Ascending aorta (tissue), 2 donors: Measurements from ENCODE around the gene CLEC16A. TPM values are rescaled to one million over a fixed set of nuclear protein-coding genes. Genes with fewer than 3 reads are reported as not detected.

Experiments used
- DNase-seq, 2 donors: peaks; one replicate each; pipeline ENCODE4 v3.0.0-alpha.2; 2019; ENCODE audit warnings: low spot score in 2 of 2
- H3K27ac ChIP-seq, 2 donors: fragments of 200-600 bp; sonication (generic); one replicate each; pipeline ENCODE4 v1.5.1; 2016 to 2017; ENCODE audit warnings: mild to moderate bottlenecking in 1 of 2
- H3K27me3 ChIP-seq: fragments of 200-600 bp; sonication (generic); one replicate; pipeline ENCODE4 v1.5.1; 2017
- H3K36me3 ChIP-seq, 2 donors: fragments of 200-600 bp; sonication (generic); one replicate each; pipeline ENCODE4 v1.5.1; 2016
- H3K4me1 ChIP-seq, 2 donors: fragments of 200-600 bp; sonication (generic); one replicate each; pipeline ENCODE4 v1.5.1; 2016 to 2017; ENCODE audit warnings: mild to moderate bottlenecking in 1 of 2
- H3K4me3 ChIP-seq, 2 donors: fragments of 200-600 bp; sonication (generic); one replicate each; pipeline ENCODE4 v1.5.1; 2016 to 2017; ENCODE audit warnings: mild to moderate bottlenecking in 1 of 2
- H3K9me3 ChIP-seq, 2 donors: fragments of 200-600 bp; sonication (generic); one replicate each; pipeline ENCODE4 v1.5.1; 2016
- intact Hi-C: fragments of 100-400 bp; cut with DNase I; formaldehyde crosslinking; loops from one replicate; pipeline ENCODE4 v1.15.1; 2023
- total RNA-seq: library from RNA; depleted of rRNA; stranded (reverse); fragments of >200 nt; gene quantifications from one replicate; pipeline ENCODE4 v1.1.0, GENCODE V29; 2016
- TF ChIP-seq, protein P1 (sequence below), 3 experiments: fragments of 200-600 bp in 2 of 3; fragments of 450-650 bp in 1 of 3; sonication (generic) in 2 of 3; IDR thresholded peaks; one replicate each; pipeline ENCODE4 v1.5.1; 2016 to 2019; ENCODE audit warnings: antibody characterized with exemption in 3 of 3, mild to moderate bottlenecking in 1 of 3, moderate library complexity in 1 of 3

The CLEC16A gene
- total RNA-seq, 1 donor from 2014 or later = 16.2 TPM

DNA sequence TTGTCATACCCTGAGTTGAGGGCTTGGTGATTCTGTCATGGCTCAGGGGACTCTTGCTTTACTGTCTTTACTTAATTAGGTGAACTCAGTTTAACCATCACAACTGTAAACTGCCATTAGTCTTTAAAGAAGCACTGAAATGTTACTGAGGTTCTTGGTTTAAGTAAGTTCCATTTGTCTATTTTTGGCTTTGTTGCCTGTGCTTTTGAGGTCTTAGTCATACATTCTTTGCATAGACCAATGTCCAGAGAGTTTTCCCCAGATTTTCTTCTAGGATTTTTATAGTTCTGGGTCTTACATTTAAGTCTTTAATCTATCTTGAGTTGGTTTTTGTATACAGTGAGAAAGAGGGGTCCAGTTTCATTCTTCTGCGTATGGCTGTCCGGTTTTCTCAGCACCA, 174.1 kb downstream of the CLEC16A start:
- peaks cover 2 to 4% of the 10 kb centered on the region in 2 donors for H3K36me3 ChIP-seq
- H3K27me3 ChIP-seq = no peaks in the 10 kb centered on the region
- H3K27ac ChIP-seq = peak overlapping the region; percentile 37 to 73
- H3K4me3 ChIP-seq = no peak overlapping the region
- TF ChIP-seq, protein P1, sequence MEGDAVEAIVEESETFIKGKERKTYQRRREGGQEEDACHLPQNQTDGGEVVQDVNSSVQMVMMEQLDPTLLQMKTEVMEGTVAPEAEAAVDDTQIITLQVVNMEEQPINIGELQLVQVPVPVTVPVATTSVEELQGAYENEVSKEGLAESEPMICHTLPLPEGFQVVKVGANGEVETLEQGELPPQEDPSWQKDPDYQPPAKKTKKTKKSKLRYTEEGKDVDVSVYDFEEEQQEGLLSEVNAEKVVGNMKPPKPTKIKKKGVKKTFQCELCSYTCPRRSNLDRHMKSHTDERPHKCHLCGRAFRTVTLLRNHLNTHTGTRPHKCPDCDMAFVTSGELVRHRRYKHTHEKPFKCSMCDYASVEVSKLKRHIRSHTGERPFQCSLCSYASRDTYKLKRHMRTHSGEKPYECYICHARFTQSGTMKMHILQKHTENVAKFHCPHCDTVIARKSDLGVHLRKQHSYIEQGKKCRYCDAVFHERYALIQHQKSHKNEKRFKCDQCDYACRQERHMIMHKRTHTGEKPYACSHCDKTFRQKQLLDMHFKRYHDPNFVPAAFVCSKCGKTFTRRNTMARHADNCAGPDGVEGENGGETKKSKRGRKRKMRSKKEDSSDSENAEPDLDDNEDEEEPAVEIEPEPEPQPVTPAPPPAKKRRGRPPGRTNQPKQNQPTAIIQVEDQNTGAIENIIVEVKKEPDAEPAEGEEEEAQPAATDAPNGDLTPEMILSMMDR (IDR thresholded peaks at IDR 0.05) = no peak
- intact Hi-C loops = no loop called here
- peaks cover 0 to 13% of the 10 kb centered on the region in 2 donors for H3K4me1 ChIP-seq
- no peak for DNase-seq
- H3K9me3 ChIP-seq = no peaks in the 10 kb centered on the region

DNA sequence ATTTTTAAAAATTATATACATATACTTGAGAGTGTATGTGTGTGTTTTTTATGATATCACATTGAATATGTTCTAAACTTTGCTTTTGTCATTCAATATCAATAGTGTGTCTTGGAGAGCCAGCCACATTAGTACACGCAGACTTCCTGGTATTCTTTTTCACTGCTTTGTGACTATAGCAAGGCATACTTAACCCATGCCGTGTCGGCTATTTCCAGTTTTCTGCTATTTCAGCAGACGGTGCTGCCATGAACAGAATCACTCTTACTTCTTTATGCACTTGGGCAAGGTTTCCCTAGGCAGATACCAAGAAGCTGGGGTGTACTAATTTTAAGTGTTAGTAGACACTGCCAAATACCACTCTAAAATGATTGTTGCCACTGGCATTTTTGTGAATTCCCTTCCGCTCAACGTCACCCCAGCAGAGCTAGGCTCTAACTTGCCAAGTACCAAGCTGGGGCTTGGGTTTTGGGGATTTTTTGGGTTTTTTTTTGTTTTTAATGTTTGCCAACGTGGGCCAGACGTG, 176.8 kb downstream of the CLEC16A start:
- Histone ChIP-seq H3K27me3 (no peaks in the 10 kb centered on the region), H3K36me3 (peaks cover 8 to 10% of the 10 kb centered on the region in 2 donors), H3K9me3 (no peaks in the 10 kb centered on the region), H3K4me3 (no peak overlapping the region), H3K27ac (peak overlapping the region; percentile 37 to 73), H3K4me1 (peaks cover 0 to 15% of the 10 kb centered on the region in 2 donors)
- DNase-seq = no peak
- TF ChIP-seq, protein P1 (IDR thresholded peaks at IDR 0.05) = no peak
- intact Hi-C loops = no loop called here

DNA sequence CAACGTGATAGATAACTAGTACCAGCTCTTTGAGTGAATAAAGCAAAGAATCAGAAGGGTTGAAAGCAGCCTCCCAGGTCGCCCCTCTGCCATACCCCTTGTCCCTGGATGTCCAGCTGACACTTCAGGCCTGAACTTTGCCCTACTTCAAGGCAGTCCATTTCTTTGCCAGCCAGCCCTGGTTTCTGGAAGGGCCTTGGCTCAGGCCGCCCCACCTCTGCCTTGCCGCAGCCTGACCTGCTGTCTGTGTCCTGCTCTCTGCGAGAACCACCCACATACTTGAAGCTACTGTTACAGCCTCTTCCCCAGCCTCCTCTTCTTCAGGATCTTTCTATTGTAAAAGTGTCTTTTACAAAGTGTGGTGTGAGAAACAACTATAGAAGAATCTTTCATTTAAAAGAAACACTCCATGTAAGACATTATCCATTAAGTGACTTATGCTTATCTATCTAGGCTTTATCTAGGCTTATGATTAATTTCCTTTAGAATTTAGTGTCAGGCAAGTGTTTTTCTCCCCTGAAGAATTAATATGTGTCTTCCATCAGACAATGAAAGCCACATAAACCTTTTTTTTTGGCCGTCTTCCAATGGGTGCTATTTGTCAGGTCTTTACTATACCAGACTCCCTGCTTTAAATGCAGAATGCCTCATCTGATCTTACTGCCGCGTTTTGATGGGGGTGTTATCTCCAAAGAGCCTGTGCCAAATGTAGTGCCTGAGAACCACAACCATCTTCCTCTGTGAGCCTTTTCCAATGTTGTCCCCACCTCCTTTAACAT, 177.7 kb downstream of the CLEC16A start:
- H3K9me3 ChIP-seq = no peaks in the 10 kb centered on the region
- peak overlapping the region; percentile 37 to 73 for H3K27ac ChIP-seq
- DNase-seq = no peak
- H3K27me3 ChIP-seq = no peaks in the 10 kb centered on the region
- no peak overlapping the region for H3K4me3 ChIP-seq
- TF ChIP-seq, protein P1 (IDR thresholded peaks at IDR 0.05) = no peak
- peaks cover 0 to 16% of the 10 kb centered on the region in 2 donors for H3K4me1 ChIP-seq
- intact Hi-C loops = no loop called here
- peaks cover 8 to 10% of the 10 kb centered on the region in 2 donors for H3K36me3 ChIP-seq

DNA sequence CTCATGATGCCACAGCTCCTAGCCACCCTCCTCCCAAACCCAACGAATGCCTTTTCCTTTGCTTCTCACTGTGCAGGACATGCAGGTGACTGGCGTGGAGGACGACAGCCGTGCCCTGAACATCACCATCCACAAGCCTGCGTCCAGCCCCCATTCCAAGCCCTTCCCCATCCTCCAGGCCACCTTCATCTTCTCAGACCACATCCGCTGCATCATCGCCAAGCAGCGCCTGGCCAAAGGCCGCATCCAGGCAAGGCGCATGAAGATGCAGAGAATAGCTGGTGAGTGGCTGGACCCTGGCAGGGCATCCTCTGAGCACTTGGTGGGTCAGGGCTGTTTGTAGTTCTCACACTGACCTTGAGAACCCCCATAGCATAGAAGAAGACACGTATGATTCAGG, 179.3 kb downstream of the CLEC16A start:
- peaks cover 8 to 10% of the 10 kb centered on the region in 2 donors for H3K36me3 ChIP-seq
- no peak for DNase-seq
- intact Hi-C loops = no loop called here
- TF ChIP-seq, protein P1 (IDR thresholded peaks at IDR 0.05) = no peak
- H3K27ac ChIP-seq = no peak overlapping the region
- H3K9me3 ChIP-seq = no peaks in the 10 kb centered on the region
- H3K4me3 ChIP-seq = no peak overlapping the region
- peaks cover 5 to 21% of the 10 kb centered on the region in 2 donors for H3K4me1 ChIP-seq
- H3K27me3 ChIP-seq = no peaks in the 10 kb centered on the region

DNA sequence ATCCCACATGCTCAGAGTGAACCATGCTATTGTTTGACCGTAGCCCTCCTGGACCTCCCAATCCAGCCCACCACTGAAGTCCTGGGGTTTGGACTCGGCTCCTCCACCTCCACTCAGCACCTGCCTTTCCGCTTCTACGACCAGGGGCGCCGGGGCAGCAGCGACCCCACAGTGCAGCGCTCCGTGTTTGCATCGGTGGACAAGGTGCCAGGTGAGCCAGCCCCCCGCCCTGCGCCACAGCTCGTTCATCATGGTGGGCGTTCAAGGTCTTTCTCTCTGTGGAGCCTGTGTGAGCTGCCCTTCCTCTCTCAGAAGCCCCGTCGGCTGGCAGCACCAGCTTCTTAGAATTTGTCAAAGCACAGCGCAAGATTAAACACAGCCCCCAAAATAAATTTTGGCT, 181.6 kb downstream of the CLEC16A start:
- Histone ChIP-seq H3K4me1 (peaks cover 5 to 24% of the 10 kb centered on the region in 2 donors), H3K9me3 (no peaks in the 10 kb centered on the region), H3K36me3 (peaks cover 8 to 10% of the 10 kb centered on the region in 2 donors), H3K4me3 (no peak overlapping the region), H3K27me3 (no peaks in the 10 kb centered on the region), H3K27ac (peak overlapping the region in 1 of 2 donors; percentile 2)
- intact Hi-C loops = no loop called here
- TF ChIP-seq, protein P1 (IDR thresholded peaks at IDR 0.05) = no peak
- no peak for DNase-seq
